Esophagus muscularis mucosa (tissue), 4 donors: ENCODE results near the gene AIF1L. TPM values are rescaled to one million over a fixed set of nuclear protein-coding genes. Genes with fewer than 3 reads are reported as not detected.

Source experiments
- DNase-seq: peaks from one replicate; pipeline ENCODE4 v3.0.0-alpha.2; 2017; ENCODE audit errors: extremely low spot score
- H3K27ac ChIP-seq, 4 donors: fragments of 200-600 bp; sonication (generic); replicated peaks in 1 of 4; 1 replicate in 3 of 4; 2 replicates in 1 of 4; pipeline ENCODE4 v1.5.1; 2016 to 2019; ENCODE audit warnings: mild to moderate bottlenecking in 1 of 4
- H3K27me3 ChIP-seq, 4 donors: fragments of 200-600 bp; sonication (generic); one replicate each; pipeline versions ENCODE4 v1.5.1 to v1.6.0; 2016 to 2019
- H3K36me3 ChIP-seq, 4 donors: fragments of 200-600 bp; sonication (generic); one replicate each; pipeline ENCODE4 v1.5.1; 2016 to 2019
- H3K4me1 ChIP-seq, 4 donors: fragments of 200-600 bp; sonication (generic); one replicate each; pipeline ENCODE4 v1.5.1; 2016 to 2019
- H3K4me3 ChIP-seq, 4 donors: fragments of 200-600 bp; sonication (generic); 1 replicate in 2 of 4; 2 replicates in 2 of 4; pipeline ENCODE4 v1.5.1; 2016 to 2019; ENCODE audit warnings: mild to moderate bottlenecking in 4 of 4, moderate library complexity in 1 of 4
- H3K9me3 ChIP-seq, 4 donors: fragments of 200-600 bp; sonication (generic); 1 replicate in 3 of 4; 2 replicates in 1 of 4; pipeline ENCODE4 v1.5.1; 2016 to 2019
- EP300 ChIP-seq: sonication (generic); formaldehyde crosslinking; IDR thresholded peaks from one replicate; pipeline ENCODE4 v1.6.1; 2017; ENCODE audit warnings: antibody characterized with exemption
- POLR2A ChIP-seq: fragments of 450-650 bp; IDR thresholded peaks from one replicate; pipeline ENCODE4 v1.6.1; 2017; ENCODE audit warnings: antibody characterized with exemption, moderate library complexity, mild to moderate bottlenecking, low read depth
- POLR2AphosphoS5 ChIP-seq, 2 donors: sonication (generic); formaldehyde crosslinking; IDR thresholded peaks; one replicate each; pipeline ENCODE4 v1.6.1; 2017; ENCODE audit warnings: antibody characterized with exemption in 2 of 2
- WGBS: methylation state at CpG from one replicate; pipeline ENCODE4 v1.1.5; 2018; 5-methylcytosine and 5-hydroxymethylcytosine counted together
- intact Hi-C: fragments of 100-400 bp; cut with DNase I; formaldehyde crosslinking; loops from one replicate; pipeline ENCODE4 v1.15.1; 2023
- total RNA-seq, 4 donors: library from RNA; depleted of rRNA; stranded (reverse); fragments of >200 nt; gene quantifications; one replicate each; pipeline versions ENCODE4 v1.1.0 to v1.2.1, GENCODE V29; 2016
- TF ChIP-seq, protein P1 (sequence below), 3 experiments: fragments of 200-600 bp in 2 of 3; fragments of 450-650 bp in 1 of 3; sonication (generic) in 2 of 3; IDR thresholded peaks; one replicate each; pipeline ENCODE4 v1.5.1; 2017 to 2019; ENCODE audit warnings: antibody characterized with exemption in 3 of 3, mild to moderate bottlenecking in 2 of 3, moderate library complexity in 1 of 3

AIF1L gene
- total RNA-seq, 4 donors from 2014 or later = 9.1 to 24.8 (median 19.3) TPM

DNA sequence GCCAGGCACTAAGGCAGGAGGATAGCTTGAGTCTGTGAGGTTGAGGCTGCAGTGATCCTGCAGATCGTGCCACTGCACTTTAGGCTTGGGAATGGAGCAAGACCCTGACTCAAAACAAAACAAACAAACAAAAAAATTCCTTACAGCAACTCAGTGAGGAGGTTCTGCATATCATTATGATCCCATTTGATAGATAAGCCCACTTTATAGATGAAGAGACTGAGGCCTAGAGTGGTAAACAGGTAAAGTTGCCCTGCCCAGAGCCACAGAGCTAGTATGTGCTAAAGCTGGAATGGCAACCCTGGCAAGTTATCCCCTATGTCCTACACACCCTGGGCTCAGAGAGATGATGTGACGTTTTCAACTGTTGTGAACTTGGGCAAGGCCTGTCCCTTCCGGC lies 7.2 kb downstream of the AIF1L start:
- Histone ChIP-seq H3K4me3 (no peak overlapping the region), H3K4me1 (peaks cover 10 to 22% (median 17%) of the 10 kb centered on the region in 4 donors), H3K36me3 (peaks cover 0 to 31% (median 1%) of the 10 kb centered on the region in 4 donors), H3K27ac (no peak overlapping the region), H3K27me3 (peaks cover 0 to 9% (median 2%) of the 10 kb centered on the region in 4 donors), H3K9me3 (no peaks in the 10 kb centered on the region)
- no peak for TF ChIP-seq POLR2A
- no peak for TF ChIP-seq POLR2AphosphoS5 (IDR thresholded peaks at IDR 0.05)
- TF ChIP-seq, protein P1, sequence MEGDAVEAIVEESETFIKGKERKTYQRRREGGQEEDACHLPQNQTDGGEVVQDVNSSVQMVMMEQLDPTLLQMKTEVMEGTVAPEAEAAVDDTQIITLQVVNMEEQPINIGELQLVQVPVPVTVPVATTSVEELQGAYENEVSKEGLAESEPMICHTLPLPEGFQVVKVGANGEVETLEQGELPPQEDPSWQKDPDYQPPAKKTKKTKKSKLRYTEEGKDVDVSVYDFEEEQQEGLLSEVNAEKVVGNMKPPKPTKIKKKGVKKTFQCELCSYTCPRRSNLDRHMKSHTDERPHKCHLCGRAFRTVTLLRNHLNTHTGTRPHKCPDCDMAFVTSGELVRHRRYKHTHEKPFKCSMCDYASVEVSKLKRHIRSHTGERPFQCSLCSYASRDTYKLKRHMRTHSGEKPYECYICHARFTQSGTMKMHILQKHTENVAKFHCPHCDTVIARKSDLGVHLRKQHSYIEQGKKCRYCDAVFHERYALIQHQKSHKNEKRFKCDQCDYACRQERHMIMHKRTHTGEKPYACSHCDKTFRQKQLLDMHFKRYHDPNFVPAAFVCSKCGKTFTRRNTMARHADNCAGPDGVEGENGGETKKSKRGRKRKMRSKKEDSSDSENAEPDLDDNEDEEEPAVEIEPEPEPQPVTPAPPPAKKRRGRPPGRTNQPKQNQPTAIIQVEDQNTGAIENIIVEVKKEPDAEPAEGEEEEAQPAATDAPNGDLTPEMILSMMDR (IDR thresholded peaks at IDR 0.05) = no peak
- no peak for TF ChIP-seq EP300
- intact Hi-C loops = no loop called here
- no peak for DNase-seq
- 93% methylated on average over 3 of the region's 3 CpGs for WGBS

DNA sequence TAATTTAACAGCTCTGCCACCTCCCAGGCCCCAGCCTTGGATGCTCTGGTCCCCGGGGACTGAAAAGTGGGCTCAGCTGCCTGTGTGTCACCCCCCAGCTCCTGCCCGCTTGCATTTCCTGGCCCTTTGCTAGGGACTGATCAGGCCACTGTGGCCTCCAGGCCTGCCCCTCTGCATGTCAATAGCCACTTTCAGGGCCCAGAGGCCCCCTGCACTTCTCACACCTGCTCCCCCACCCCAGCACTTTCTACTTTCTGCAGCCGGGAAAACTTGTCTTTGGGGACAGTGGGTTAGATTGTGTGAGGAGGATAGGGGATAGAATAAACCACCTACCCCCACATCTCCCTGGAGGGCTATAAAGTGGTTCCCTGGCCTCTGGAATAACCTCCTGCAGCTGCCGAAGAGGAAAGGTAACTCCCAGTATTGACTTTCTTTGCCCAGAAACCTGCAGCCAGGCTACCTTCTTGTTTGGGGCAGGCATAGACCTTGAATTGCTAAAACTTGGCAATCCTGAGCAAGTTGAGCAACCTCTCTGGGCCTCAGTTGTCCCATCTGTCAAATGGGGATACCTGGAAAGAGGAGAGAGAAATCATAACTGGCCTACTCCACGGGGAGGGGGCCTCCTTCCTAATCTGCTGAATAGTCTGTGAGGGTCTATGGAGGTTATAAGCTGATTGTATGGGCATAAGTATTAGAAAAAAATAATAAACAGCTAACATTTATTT lies 7.8 kb downstream of the AIF1L start:
- TF ChIP-seq, protein P1 (IDR thresholded peaks at IDR 0.05) = no peak
- TF ChIP-seq POLR2A (no peak), POLR2AphosphoS5 (IDR thresholded peaks at IDR 0.05) (no peak), EP300 (no peak)
- Histone ChIP-seq H3K36me3 (peaks cover 0 to 37% (median 1%) of the 10 kb centered on the region in 4 donors), H3K4me3 (no peak overlapping the region), H3K27ac (no peak overlapping the region), H3K27me3 (peaks cover 0 to 3% (median 0%) of the 10 kb centered on the region in 4 donors), H3K4me1 (peaks cover 10 to 17% (median 16%) of the 10 kb centered on the region in 4 donors), H3K9me3 (no peaks in the 10 kb centered on the region)
- 84% methylated on average over 3 of the region's 5 CpGs for WGBS
- intact Hi-C loops = no loop called here
- no peak for DNase-seq

DNA sequence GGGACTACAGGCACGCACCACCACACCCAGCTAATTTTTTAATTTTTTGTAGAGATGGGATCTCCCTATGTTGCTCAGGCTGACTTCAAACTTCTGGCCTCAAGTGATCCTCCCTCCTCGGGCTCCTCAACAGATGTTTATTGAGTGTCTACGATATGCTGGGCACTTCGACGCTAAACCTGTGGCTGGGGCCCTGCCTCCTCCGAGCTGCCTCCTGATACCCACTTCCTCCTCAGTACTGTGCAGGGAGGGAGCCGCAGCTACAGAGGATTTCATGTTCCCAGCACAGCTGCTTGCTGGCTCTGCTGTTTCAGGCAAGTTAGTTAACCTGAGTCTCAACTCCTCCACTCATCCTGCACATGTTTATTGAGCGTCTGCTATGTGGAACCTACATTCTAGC lies 9.6 kb downstream of the AIF1L start:
- intact Hi-C loops = no loop called here
- 94% methylated on average over 6 of the region's 8 CpGs for WGBS
- no peak for TF ChIP-seq POLR2AphosphoS5 (IDR thresholded peaks at IDR 0.05)
- TF ChIP-seq, protein P1 (IDR thresholded peaks at IDR 0.05) = no peak
- no peak for TF ChIP-seq EP300
- TF ChIP-seq POLR2A = no peak
- DNase-seq = no peak
- Histone ChIP-seq H3K27ac (no peak overlapping the region), H3K36me3 (peaks cover 0 to 50% (median 1%) of the 10 kb centered on the region in 4 donors), H3K4me1 (peaks cover 4 to 12% (median 8%) of the 10 kb centered on the region in 4 donors), H3K9me3 (no peaks in the 10 kb centered on the region), H3K27me3 (no peaks in the 10 kb centered on the region), H3K4me3 (no peak overlapping the region)

DNA sequence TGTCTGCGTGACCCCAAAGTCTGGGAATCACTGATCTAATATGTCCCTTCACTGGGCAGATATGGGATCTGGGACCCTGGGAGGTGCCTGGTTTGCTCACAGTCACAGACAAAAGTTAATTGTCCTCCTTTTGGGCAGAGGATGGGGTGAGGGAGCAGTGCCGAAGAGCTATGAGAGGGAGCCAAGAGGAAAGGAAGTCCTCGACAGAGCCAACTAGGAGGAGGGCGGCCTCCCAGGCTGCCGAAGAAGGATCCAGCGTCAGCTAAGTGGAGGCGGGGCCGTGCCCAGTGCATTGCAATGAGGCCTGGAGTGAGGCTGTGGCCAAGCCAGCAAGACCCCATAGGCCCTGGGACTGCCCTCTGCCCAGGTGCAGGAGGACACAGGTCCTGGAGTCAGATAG lies 11.4 kb downstream of the AIF1L start:
- H3K27me3 ChIP-seq = peaks cover 0 to 5% (median 0%) of the 10 kb centered on the region in 4 donors
- H3K27ac ChIP-seq = peak overlapping the region in 3 of 4 donors; percentile 3 to 61 (median 40)
- H3K4me3 ChIP-seq = no peak overlapping the region
- H3K4me1 ChIP-seq = peaks cover 0 to 15% (median 11%) of the 10 kb centered on the region in 4 donors
- DNase-seq = no peak
- peaks cover 0 to 65% (median 1%) of the 10 kb centered on the region in 4 donors for H3K36me3 ChIP-seq
- H3K9me3 ChIP-seq = no peaks in the 10 kb centered on the region
- 73% methylated on average over 8 of the region's 8 CpGs for WGBS
- intact Hi-C loops = no loop called here
- TF ChIP-seq, protein P1 (IDR thresholded peaks at IDR 0.05) = no peak
- no peak for TF ChIP-seq EP300
- no peak for TF ChIP-seq POLR2AphosphoS5 (IDR thresholded peaks at IDR 0.05)
- TF ChIP-seq POLR2A = no peak
